SK-N-SH (cell line): ENCODE measurements around the gene CD300LG. TPM values are rescaled to one million over a fixed set of nuclear protein-coding genes. Genes with fewer than 3 reads are reported as not detected.
A peak's percentile ranks its signal among the peaks of the same experiment; 100 is the strongest.

Source experiments
- CTCF ChIA-PET: fragments of 300-600, 350-600 bp; formaldehyde crosslinking; extraction: SDS; loops from one replicate; lab custom pipeline; 2021; lab: Yijun Ruan, JAX
- POLR2A ChIA-PET: fragments of 350-600 bp; sonication (Branson Sonifier 250); formaldehyde crosslinking; extraction: SDS; loops from one replicate; lab custom pipeline; 2020; ENCODE audit warnings: antibody characterized with exemption, inconsistent platforms; lab: Yijun Ruan, JAX
- DNase-seq: peaks from one replicate; pipeline ENCODE4 v3.0.0; 2012
- H2AFZ ChIP-seq: fragments of 200-600 bp; sonication (generic); 2 replicates; pipeline ENCODE4 v1.8.1; 2016; ENCODE audit warnings: antibody characterized with exemption, mild to moderate bottlenecking, low read depth
- H3F3A ChIP-seq: fragments of 200-600 bp; sonication (generic); replicated peaks from 2 replicates; pipeline ENCODE3; 2016; ENCODE audit warnings: antibody characterized with exemption, mild to moderate bottlenecking; ENCODE audit not compliant: insufficient read depth
- H3K27ac ChIP-seq, 2 experiments: fragments of 200-500 bp in 1 of 2; fragments of 200-600 bp in 1 of 2; sonication (Bioruptor generic) in 1 of 2; sonication (generic), shearing (Covaris generic) in 1 of 2; 2 replicates each; pipeline versions ENCODE4 v1.5.1 to v1.6.1; 2014 to 2016; ENCODE audit warnings: low read depth in 2 of 2, inconsistent platforms in 1 of 2, low read length in 1 of 2, mild to moderate bottlenecking in 1 of 2, mixed read lengths in 1 of 2
- H3K27me3 ChIP-seq: fragments of 200-600 bp; sonication (generic), shearing (Covaris generic); 2 replicates; pipeline ENCODE4 v1.6.1; 2016; ENCODE audit warnings: mixed run types; ENCODE audit not compliant: insufficient read depth
- H3K36me3 ChIP-seq, 2 experiments: fragments of 200-500 bp in 1 of 2; fragments of 200-600 bp in 1 of 2; sonication (Bioruptor generic) in 1 of 2; sonication (generic) in 1 of 2; replicated peaks in 1 of 2; 2 replicates each; pipeline versions ENCODE3 to v1.5.1; 2014 to 2016; ENCODE audit warnings: low read length in 1 of 2, mild to moderate bottlenecking in 1 of 2; ENCODE audit not compliant: insufficient read depth in 2 of 2, control insufficient read depth in 1 of 2
- H3K4me1 ChIP-seq, 2 experiments: fragments of 200-500 bp in 1 of 2; fragments of 200-600 bp in 1 of 2; sonication (Bioruptor generic) in 1 of 2; sonication (generic), shearing (Covaris generic) in 1 of 2; 2 replicates each; pipeline versions ENCODE4 v1.5.1 to v1.6.1; 2014 to 2016; ENCODE audit warnings: low read depth in 1 of 2, low read length in 1 of 2, mixed run types in 1 of 2; ENCODE audit not compliant: insufficient read depth in 2 of 2, control insufficient read depth in 1 of 2
- H3K4me2 ChIP-seq: fragments of 200-600 bp; sonication (generic), shearing (Covaris generic); 2 replicates; pipeline ENCODE4 v1.6.1; 2017; ENCODE audit warnings: mixed run types
- H3K4me3 ChIP-seq, 2 experiments: fragments of 200-500 bp in 1 of 2; fragments of 200-600 bp in 1 of 2; sonication (Bioruptor generic) in 1 of 2; sonication (generic), shearing (Covaris generic) in 1 of 2; 2 replicates each; pipeline versions ENCODE4 v1.5.1 to v1.8.1; 2014 to 2016; ENCODE audit warnings: low read depth in 2 of 2, inconsistent platforms in 1 of 2, low read length in 1 of 2, mild to moderate bottlenecking in 1 of 2, mixed read lengths in 1 of 2, moderate library complexity in 1 of 2
- H3K79me2 ChIP-seq: fragments of 200-600 bp; sonication (generic); 2 replicates; pipeline ENCODE4 v1.8.1; 2017; ENCODE audit warnings: mild to moderate bottlenecking; ENCODE audit not compliant: insufficient read depth
- H3K9ac ChIP-seq: fragments of 200-600 bp; sonication (generic); 2 replicates; pipeline ENCODE4 v1.6.1; 2017; ENCODE audit warnings: mixed run types
- H3K9me2 ChIP-seq: fragments of 200-600 bp; sonication (generic); 2 replicates; pipeline ENCODE4 v1.6.1; 2017; ENCODE audit warnings: mixed run types
- H3K9me3 ChIP-seq: fragments of 200-600 bp; sonication (generic); 2 replicates; pipeline ENCODE4 v1.6.1; 2017; ENCODE audit warnings: mixed run types, mild to moderate bottlenecking, moderate library complexity
- H4K20me1 ChIP-seq: fragments of 200-600 bp; sonication (generic); 2 replicates; pipeline ENCODE4 v1.6.1; 2017; ENCODE audit warnings: mild to moderate bottlenecking, mixed run types; ENCODE audit not compliant: insufficient read depth
- CHD2 ChIP-seq: fragments of 150-350 bp; IDR thresholded peaks from 2 replicates; pipeline ENCODE4 v1.6.1; 2018; ENCODE audit warnings: low read length; ENCODE audit not compliant: partially characterized antibody
- CTCF ChIP-seq: fragments of 200-600 bp; sonication (generic); IDR thresholded peaks from 2 replicates; pipeline ENCODE4 v1.6.1; 2017; ENCODE audit warnings: antibody characterized with exemption, mild to moderate bottlenecking, moderate library complexity
- ELF1 ChIP-seq: IDR thresholded peaks from 2 replicates; pipeline ENCODE4 v1.4.0; 2012
- FOSL2 ChIP-seq: IDR thresholded peaks from 2 replicates; pipeline ENCODE4 v1.4.0; 2012; ENCODE audit warnings: low read depth, mild to moderate bottlenecking, moderate library complexity, borderline replicate concordance
- FOXJ3 ChIP-seq: sonication (generic); formaldehyde crosslinking; IDR thresholded peaks from 2 replicates; pipeline ENCODE4 v1.5.1; 2020; ENCODE audit warnings: mild to moderate bottlenecking, missing genetic modification reagents
- FOXM1 ChIP-seq: IDR thresholded peaks from 2 replicates; pipeline ENCODE4 v1.4.0; 2012; ENCODE audit warnings: low read depth, mild to moderate bottlenecking
- GABPA ChIP-seq: IDR thresholded peaks from 2 replicates; pipeline ENCODE4 v1.4.0; 2012; ENCODE audit warnings: low read depth, mild to moderate bottlenecking
- MEF2A ChIP-seq: IDR thresholded peaks from 2 replicates; pipeline ENCODE4 v1.4.0; 2012; ENCODE audit warnings: low read depth, borderline replicate concordance
- MXI1 ChIP-seq: IDR thresholded peaks from 2 replicates; pipeline ENCODE4 v1.6.1; 2012; ENCODE audit warnings: mild to moderate bottlenecking, low read depth, low read length, improper control_type of control experiment
- RFX5 ChIP-seq: IDR thresholded peaks from 2 replicates; pipeline ENCODE4 v1.6.1; 2012; ENCODE audit warnings: mild to moderate bottlenecking, improper control_type of control experiment, low read length
- TCF12 ChIP-seq: IDR thresholded peaks from 2 replicates; pipeline ENCODE4 v1.4.0; 2012
- USF2 ChIP-seq: fragments of 150-350 bp; IDR thresholded peaks from 2 replicates; pipeline ENCODE4 v1.6.1; 2017; ENCODE audit warnings: antibody characterized with exemption, low read length, low read depth, borderline replicate concordance
- YY1 ChIP-seq: IDR thresholded peaks from 2 replicates; pipeline ENCODE4 v1.4.0; 2012; ENCODE audit warnings: low read depth, mild to moderate bottlenecking
- WGBS: methylation state at CpG from one replicate; pipeline ENCODE4 v1.1.6; 2017; ENCODE audit warnings: low lambda C conversion rate; 5-methylcytosine and 5-hydroxymethylcytosine counted together
- polyA plus RNA-seq, 3 experiments: library from polyadenylated mRNA; depleted of rRNA; stranded (reverse); fragments of >200 nt; gene quantifications; 2 replicates each; pipeline ENCODE4 v1.2.3, GENCODE V29; 2012
- TF ChIP-seq, protein P1 (sequence below): IDR thresholded peaks from 2 replicates; pipeline ENCODE4 v1.4.0; 2012; ENCODE audit warnings: low read depth, borderline replicate concordance
- TF ChIP-seq, protein P2 (sequence below): fragments of 150-350 bp; IDR thresholded peaks from 2 replicates; pipeline ENCODE4 v1.6.1; 2016; ENCODE audit warnings: mild to moderate bottlenecking, low read depth, low read length

CD300LG gene
- polyA plus RNA-seq, 1 of the 3 experiments (the other 2 are of a cell fraction): not detected

DNA sequence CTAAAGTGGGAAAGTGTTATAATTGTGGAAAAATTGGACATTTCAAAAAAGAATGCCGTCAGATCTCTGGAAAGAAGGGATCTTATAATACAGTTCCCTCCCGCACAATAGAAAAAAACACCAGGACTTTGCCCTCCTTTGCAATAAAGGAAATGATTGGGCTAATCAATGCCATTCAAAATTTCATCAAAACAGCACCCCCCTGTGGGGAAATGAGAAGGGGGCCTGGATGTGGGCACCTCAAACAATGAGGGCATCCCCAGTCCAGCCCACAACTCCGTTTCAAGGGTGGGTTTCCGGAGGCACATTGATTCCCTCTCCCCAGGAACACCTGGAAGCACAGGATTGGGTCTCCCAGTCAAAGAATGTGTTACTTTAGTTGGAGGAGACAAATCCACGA, 26.1 kb downstream of the CD300LG start:
- Histone ChIP-seq H3K27me3 (no peaks in the 10 kb centered on the region; the same call in 1 of the 2 replicates), H3K9me2 (no peaks in the 10 kb centered on the region), H3K4me3 (no peak overlapping the region), H3K36me3 (no peaks in the 10 kb centered on the region), H3K27ac (no peak overlapping the region), H3F3A (no peaks in the 10 kb centered on the region), H3K9me3 (no peaks in the 10 kb centered on the region), H3K4me1 (no peaks in the 10 kb centered on the region; a peak in 1 of 4 replicates), H3K79me2 (no peaks in the 10 kb centered on the region), H4K20me1 (no peaks in the 10 kb centered on the region), H3K9ac (no peak overlapping the region), H3K4me2 (no peak overlapping the region), H2AFZ (no peak overlapping the region)
- ChIA-PET CTCF (no interaction called here), POLR2A (no interaction called here)
- WGBS: 72% methylated on average over 5 of the region's 5 CpGs
- DNase-seq: no peak
- TF ChIP-seq CTCF: peak; percentile 23; the same call in 1 of the 2 replicates
- no peak for TF ChIP-seq MXI1
- TF ChIP-seq YY1: no peak
- no peak for TF ChIP-seq TCF12

DNA sequence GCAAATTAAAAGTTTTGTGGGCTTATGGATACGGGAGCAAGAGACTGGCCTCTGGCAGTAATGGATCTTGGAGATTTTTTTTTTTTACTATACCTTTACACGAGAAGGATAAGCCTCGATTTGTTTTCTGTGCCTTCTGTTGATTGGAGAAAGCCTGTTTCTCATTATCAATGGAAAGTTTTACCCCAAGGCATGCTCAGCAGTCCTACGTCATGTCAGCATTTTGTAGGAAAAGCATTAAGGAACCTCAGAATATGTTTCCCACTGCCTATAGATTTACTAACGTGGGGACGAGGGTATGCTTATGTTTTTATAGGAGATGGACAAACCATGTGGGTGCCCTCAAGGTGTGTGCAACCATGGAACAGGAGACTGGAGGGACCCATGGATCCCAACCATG, 26.8 kb downstream of the CD300LG start:
- ChIA-PET CTCF (interaction anchor here (10.0 kb wide), 1 partner anchor 25 kb away, joined by 344 read pairs; the partner anchor contains the start of gene MPP2), POLR2A (no interaction called here)
- DNase-seq: no peak
- Histone ChIP-seq H3K9ac (no peak overlapping the region), H3F3A (no peaks in the 10 kb centered on the region), H3K36me3 (no peaks in the 10 kb centered on the region), H3K4me2 (no peak overlapping the region), H4K20me1 (no peaks in the 10 kb centered on the region), H3K4me3 (no peak overlapping the region), H3K4me1 (peaks cover 0 to 2% of the 10 kb centered on the region in 2 experiments; a peak in 1 of 4 replicates), H3K27me3 (no peaks in the 10 kb centered on the region; the same call in 1 of the 2 replicates), H3K9me3 (no peaks in the 10 kb centered on the region), H3K27ac (no peak overlapping the region), H3K9me2 (no peaks in the 10 kb centered on the region), H2AFZ (no peak overlapping the region), H3K79me2 (no peaks in the 10 kb centered on the region)
- 59% methylated on average over 6 of the region's 6 CpGs for WGBS
- TF ChIP-seq MXI1 (no peak), CTCF (no peak), ELF1 (no peak), MEF2A (no peak), YY1 (no peak), FOXM1 (no peak), USF2 (no peak), CHD2 (no peak), FOXJ3 (CRISPR knock-in tag) (no peak), GABPA (no peak), FOSL2 (no peak), RFX5 (no peak)
- TF ChIP-seq, protein P1, sequence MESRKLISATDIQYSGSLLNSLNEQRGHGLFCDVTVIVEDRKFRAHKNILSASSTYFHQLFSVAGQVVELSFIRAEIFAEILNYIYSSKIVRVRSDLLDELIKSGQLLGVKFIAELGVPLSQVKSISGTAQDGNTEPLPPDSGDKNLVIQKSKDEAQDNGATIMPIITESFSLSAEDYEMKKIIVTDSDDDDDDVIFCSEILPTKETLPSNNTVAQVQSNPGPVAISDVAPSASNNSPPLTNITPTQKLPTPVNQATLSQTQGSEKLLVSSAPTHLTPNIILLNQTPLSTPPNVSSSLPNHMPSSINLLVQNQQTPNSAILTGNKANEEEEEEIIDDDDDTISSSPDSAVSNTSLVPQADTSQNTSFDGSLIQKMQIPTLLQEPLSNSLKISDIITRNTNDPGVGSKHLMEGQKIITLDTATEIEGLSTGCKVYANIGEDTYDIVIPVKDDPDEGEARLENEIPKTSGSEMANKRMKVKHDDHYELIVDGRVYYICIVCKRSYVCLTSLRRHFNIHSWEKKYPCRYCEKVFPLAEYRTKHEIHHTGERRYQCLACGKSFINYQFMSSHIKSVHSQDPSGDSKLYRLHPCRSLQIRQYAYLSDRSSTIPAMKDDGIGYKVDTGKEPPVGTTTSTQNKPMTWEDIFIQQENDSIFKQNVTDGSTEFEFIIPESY: no peak
- TF ChIP-seq, protein P2, sequence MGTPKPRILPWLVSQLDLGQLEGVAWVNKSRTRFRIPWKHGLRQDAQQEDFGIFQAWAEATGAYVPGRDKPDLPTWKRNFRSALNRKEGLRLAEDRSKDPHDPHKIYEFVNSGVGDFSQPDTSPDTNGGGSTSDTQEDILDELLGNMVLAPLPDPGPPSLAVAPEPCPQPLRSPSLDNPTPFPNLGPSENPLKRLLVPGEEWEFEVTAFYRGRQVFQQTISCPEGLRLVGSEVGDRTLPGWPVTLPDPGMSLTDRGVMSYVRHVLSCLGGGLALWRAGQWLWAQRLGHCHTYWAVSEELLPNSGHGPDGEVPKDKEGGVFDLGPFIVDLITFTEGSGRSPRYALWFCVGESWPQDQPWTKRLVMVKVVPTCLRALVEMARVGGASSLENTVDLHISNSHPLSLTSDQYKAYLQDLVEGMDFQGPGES: no peak
